Measurements from ENCODE around the gene ZSCAN26.
A peak's percentile ranks its signal among the peaks of the same experiment; 100 is the strongest.
"Not testable (repeated sequence)": the region's sequence is repeated elsewhere in the genome, so short reads cannot be mapped to it uniquely, and the experiment has no call there.

The ZSCAN26 gene

DNA sequence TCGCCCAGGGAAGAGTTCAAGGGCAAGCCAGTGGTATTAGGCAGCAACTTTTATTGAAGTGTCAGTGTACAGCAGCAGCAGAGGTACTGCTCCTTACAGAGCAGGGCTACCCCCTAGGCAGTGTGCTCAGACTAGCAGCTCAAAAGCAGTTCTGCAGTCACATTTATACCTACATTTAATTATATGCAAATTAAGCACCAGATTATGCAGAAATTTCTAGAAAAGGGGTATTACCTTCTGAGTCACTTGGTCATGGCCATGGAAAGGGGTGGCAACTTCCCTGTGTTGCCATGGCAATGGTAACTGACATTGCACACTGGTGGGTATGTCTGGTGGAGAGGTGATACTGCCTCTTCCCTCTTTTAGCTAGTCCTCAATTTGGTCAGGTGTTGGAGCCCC, 12.8 kb upstream of the ZSCAN26 start:
- DNase-seq (ENCODE audit: insufficient read length, low spot score) = no peak
- no peak for FAIRE-seq

DNA sequence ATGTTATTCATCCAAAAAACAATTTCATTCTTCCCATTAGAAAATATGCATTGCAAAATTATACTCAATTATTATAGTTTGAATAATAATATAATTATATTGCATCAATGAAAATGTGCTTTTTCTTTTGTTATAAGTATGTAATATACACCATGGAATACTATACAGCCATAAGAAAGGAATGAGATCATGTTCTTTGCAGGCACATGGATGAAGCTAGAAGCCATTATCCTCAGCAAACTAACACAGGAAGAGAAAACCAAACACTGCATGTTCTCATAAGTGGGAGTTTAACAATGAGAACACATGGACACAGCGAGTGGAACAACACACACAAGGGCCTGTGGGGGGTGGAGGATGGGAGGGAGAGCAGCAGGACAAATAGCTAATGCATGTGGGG, 9.9 kb upstream of the ZSCAN26 start:
- FAIRE-seq (no peak), DNase-seq (ENCODE audit: insufficient read length, low spot score) (no peak)

DNA sequence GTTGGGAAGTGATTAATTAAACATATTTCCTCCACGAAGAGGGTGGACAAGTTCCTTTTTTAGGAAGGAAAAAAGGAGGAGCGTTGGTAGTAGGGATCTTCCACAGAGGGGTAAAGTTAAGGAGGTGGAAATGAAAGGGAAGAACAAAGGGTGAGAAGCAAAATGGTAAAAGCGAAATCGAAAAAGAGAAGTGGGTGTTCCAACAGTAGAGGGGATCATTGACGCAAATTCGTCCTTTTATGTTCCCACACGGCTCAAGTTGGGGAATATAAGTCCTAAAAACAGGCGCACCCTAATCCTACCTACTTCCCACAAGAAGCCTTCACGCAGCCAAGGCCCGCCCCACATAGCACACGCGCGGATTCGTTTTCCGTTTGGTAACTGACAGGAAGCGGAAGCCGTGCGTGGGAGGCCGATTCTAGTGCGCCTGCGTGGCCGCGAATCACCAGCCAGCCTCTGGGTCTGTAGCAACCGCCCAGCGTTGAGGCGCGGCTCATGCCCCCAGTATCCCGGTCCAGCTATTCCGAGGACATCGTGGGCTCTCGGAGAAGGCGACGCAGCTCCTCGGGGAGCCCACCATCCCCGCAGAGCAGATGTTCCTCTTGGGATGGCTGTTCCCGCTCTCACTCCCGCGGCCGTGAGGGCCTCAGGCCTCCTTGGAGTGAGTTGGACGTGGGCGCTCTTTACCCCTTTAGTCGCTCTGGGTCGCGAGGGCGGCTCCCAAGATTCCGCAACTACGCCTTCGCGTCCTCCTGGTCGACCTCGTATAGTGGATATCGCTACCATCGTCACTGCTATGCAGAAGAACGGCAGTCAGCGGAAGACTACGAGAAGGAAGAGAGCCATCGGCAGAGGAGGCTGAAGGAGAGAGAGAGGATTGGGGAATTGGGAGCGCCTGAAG, 7.8 kb upstream of the ZSCAN26 start, which contains the start of gene NKAPL:
Gene NKAPL (plus strand): TSS at position 421 of the 901 bp plus-strand sequence. CDS start 75 bp downstream, at position 496.
- FAIRE-seq (no peak), DNase-seq (ENCODE audit: insufficient read length, low spot score) (no peak)

DNA sequence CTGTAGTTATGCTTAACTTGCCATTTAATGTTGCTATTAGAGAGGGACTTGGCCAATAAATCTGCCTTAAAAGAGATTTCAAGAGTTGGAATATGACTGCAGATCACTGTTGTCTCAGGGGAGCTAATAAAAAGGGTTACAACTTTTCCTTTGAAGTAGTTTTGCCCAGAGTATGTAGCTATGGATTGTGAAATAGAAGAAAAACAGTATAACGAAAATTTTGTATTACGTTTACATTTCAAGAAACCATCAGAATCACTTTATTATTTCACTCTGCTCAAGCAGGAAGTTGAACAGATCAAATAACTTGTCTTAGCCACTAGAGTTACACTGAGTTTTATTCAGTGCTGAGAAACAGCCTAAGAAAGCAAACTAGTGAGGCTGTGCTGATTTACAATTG, 3.0 kb upstream of the ZSCAN26 start:
- FAIRE-seq (no peak), DNase-seq (ENCODE audit: insufficient read length, low spot score) (no peak)

DNA sequence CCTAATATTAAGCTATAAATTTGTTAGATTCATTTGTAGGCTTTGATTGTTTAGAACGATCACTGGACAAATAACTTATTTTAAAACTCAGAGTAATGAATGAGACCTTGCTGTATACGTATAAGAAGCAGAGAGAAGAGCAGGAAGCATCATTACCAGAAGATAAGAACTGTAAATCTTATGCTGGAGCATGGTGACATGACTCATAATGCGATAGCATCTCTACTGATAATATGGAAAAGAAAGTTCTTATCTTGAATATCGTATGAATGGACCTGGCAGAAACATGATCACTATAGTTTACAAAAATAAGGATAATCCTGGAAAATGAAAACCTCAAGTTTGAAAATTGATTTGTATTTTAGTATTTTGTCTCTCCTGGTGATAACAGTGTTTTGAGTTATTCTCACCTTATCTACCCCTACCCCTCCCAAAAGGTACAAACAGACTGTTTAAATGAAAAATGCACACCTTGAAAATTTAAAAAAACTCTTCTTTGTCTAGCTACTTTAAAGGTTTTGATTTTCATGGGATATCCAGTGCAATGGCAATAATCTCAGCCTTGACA, 2.0 kb upstream of the ZSCAN26 start:
- no peak for DNase-seq (ENCODE audit: insufficient read length, low spot score)

DNA sequence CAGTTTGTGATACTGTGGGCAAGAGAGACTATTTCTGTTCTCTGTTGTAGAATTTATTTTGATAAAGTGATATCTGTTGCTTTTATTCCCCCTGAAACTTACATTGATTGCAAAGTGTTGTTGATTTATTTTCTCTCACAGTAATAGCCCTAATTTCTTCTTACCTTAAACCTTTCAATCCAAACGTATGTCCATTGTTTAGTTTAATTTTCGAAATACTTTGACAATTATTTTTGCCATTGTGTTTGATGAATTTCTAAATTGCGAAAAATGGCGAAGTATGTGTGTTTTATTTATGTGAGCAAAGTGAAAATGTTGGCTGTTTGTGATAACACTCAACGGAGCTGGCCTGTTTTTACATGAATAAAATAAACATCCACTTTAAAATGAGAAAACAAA, 381 bp upstream of the ZSCAN26 start:
- DNase-seq (ENCODE audit: insufficient read length, low spot score) (no peak), FAIRE-seq (no peak)

More for the DNA sequence above, 2.0 kb upstream of the ZSCAN26 start:
- no peak for FAIRE-seq

DNA sequence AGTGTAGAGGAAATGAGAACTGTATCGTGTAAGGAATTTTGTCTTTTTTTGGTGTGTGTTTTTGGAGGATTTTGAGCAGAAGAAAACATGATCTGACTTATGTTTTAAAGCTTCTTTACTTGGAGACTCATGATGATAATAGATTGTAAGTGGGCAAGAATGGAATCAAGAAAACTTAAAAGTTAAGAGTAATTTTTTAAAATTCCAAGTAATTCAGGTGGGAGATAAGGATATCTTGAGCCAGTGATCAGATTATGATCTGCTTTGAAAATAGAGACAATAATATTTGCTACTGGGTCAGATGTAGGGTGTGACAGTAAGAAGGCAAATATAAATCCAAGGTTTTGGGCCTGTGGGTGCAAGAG, 734 bp downstream of the ZSCAN26 start:
- no peak for FAIRE-seq
- DNase-seq (ENCODE audit: insufficient read length, low spot score) = no peak

DNA sequence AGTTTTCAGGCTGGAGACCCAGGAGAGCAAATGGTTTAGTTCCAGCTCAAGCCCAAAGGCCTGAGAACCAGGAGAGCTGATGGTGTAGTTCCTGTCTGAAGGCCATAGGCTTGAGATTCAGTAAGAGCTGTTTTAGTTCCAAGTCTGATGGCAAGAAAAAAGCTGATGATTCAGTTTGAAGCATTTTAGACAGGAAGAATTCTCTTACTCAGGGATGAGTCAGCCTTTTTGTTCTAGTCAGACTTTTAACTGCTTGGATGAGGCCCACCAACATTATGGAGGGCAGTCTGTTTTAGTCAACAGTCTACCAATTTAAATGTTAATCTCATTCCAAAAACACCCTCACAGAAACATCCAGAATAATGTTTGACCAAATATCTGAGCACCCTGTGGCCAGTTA, 2.5 kb downstream of the ZSCAN26 start:
- FAIRE-seq (no peak), DNase-seq (ENCODE audit: insufficient read length, low spot score) (peak; percentile 39)

DNA sequence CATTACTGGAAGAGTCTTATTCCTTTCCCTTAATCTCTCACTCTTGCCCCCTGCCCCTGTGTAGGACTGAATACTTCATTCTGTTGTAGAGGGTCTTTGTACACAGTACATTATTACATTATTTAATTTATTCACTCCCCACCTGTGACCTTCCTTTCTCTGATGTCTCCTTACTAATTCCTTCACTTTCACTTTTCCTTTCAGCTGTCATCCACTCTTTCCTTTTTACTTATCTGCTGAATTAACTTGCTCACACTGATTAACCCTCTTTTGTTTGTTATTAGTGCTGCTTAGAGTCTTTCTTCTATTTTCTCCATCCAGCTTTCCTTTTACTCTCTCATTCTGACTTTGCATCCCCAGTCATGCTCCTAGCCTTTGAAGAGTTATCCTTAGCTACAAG, 7.9 kb downstream of the ZSCAN26 start:
- DNase-seq (ENCODE audit: insufficient read length, low spot score) = no peak
- no peak for FAIRE-seq

DNA sequence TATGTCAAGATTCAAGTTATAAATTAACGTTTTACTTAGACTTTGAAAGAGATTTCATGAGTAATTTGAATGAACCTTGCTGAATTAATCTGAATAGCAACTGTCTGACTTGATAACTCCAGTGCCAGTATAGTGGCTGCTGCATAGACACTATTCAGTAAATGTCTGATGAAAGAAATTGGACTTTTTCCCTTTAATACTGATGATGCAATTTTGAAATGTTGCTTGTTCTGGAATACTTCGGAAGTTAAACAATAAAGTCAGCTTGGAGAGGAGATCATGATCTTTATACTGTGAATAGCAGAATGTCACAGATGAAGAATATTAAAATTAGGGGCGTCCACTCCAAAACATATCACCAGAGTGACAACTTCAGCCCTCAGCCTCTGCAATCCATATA, 10.8 kb downstream of the ZSCAN26 start:
- FAIRE-seq = no peak
- DNase-seq (ENCODE audit: insufficient read length, low spot score) = no peak

DNA sequence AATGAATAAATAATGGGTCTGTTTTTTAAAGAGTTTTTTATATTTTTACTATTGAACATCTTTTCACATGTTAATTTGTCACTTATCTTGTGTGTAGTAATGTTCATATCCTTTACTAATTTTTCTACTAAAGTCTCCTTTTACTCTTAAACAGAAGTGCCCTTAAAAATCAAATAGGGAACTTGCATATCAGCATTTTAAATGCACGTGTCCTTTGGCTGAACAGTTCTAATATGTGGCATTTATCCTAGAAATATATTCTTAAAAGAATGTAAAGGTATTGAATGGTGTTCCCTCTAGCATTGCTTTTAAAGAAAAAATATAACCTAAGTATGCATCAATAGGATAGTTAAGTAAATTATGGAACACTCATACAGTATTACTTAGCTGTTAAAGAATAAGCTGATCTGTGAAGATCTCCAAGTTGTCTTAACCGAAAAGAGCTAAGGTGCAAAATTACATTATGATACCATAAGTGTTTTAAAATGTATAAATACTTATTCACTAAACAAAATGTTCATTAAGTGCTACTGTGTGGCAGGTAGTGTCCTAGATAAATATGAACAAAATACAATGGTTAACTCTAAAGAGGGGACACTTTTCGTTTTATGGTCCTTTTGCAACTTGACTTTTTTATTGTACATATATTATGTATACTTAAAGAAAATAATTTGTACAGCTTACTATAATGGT, 13.8 kb downstream of the ZSCAN26 start:
- FAIRE-seq = no peak

DNA sequence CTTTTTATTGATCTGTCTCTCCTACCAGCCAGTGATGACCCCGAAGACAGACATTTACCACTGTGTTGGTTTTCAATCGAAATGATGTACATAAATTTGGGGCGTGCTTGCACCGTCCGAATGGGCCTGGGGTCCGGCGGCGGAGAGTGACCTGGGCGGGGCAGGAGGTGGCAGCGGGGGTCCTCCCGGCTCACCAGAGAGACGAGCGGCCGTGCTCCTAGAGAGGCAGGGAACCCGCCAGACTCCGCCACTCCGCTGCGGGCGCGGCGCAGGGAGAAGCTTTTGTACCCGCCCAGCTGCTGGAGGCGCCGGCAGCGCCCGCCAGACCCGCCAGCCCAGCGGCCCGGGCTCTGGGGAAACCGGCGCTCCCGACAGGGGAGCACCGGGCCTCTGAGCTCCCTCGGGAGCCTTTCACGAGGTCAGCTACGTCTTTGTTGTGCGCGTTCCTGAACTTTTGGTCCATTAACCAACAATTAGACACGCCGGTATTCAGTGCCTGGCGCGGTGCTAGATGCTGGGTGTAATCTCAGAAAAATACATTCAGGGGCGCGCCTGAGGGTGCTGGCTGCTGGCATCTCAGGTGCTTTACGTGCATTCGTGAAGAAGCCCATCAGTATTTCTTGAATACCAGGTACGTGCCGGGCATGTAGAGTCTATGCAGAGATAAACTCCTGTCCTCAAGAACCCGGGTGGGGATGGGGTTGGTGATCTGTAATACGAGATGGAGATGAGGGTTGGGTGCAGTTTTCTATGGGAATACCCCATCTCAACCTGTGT, 14.5 kb downstream of the ZSCAN26 start, which contains the start of gene PGBD1:
Gene PGBD1 (plus strand): TSS at position 285 of the 777 bp plus-strand sequence. CDS start 2,242 bp downstream, outside the sequence.
- FAIRE-seq = no peak
- DNase-seq (ENCODE audit: insufficient read length, low spot score) = peak; percentile 72

More for the DNA sequence above, 13.8 kb downstream of the ZSCAN26 start:
- no peak for DNase-seq (ENCODE audit: insufficient read length, low spot score)

DNA sequence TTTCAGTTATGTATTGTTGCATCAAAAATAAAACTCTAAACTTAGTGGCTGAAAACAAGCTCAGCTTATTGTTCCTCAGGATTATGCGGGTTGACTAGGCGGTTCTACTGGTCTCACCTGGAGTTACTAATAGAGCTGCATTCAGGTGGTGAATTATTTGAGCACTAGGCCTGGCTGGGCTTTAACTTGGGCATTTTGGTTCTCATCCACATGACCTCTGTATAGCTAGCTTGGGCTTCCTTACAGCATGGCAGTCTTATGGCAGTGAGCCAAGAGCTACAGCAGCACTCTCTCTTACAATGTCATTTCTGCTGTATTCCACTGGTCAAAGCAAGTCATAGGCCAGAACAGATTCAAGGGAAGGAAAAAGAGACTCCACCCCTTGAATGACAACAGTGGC, 16.0 kb downstream of the ZSCAN26 start:
- FAIRE-seq (no peak), DNase-seq (ENCODE audit: insufficient read length, low spot score) (no peak)

DNA sequence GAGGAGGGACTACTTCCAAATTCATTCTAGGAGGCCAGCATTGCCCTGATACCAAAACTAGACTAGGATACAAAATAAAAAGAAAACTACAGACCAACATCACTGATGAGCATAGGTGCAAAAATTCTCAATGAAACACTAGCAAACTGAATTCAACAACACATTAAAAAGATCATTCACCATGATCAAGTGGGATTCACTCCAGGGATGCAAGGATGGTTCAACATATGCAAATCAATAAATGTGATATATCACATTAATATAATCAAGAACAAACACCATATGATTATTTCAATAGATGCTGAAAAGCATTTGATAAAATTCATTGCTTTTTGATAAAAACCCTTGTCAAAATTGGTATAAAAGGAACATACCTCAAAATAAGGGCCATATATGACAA, 24.6 kb downstream of the ZSCAN26 start:
- DNase-seq (ENCODE audit: insufficient read length, low spot score) = no peak
- FAIRE-seq = no peak

DNA sequence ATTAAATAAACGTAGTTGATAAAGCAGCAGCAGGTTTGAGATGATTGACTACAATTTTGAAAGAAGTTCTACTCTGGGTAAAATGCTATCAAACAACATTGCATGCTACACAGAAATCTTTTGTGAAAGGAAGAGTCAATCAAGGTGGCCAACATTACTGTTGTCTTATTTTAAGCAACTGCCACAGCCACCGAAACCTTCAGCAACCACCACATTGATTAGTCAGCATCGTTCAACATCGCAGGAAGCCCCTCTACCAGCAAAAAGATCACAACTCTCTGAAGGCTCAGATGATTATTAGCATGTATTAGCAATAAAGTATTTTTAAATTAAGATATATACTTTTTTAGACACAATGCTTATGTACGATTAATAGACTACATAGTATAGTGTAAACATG, 28.4 kb downstream of the ZSCAN26 start:
- DNase-seq (ENCODE audit: insufficient read length, low spot score) (no peak), FAIRE-seq (no peak)

DNA sequence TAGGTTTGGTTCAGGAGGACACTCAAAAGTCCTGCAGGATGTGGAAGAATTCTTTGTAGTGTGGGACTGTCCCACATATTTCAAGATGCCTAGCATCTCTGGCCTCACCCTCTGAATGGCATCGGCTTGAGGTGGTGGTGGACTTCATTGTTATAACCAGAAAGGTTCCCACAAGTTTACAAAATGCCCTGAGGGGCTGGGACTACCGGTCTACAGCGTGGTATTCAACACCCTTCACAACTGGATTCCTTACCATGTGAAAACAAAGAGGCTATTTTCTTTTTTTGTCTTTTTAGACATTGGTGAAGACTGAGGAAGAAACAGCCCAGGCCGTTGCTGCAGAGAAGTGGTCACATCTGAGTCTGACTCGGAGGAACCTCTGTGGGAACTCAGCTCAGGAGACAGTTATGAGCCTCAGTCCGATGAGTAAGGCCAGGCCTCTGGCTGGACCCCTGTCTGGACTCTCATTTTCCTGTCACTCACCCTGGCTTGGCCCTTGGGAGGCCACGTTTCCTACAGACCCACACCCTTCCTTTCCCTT, 29.6 kb downstream of the ZSCAN26 start:
- DNase-seq (ENCODE audit: insufficient read length, low spot score) = no peak
- no peak for FAIRE-seq

DNA sequence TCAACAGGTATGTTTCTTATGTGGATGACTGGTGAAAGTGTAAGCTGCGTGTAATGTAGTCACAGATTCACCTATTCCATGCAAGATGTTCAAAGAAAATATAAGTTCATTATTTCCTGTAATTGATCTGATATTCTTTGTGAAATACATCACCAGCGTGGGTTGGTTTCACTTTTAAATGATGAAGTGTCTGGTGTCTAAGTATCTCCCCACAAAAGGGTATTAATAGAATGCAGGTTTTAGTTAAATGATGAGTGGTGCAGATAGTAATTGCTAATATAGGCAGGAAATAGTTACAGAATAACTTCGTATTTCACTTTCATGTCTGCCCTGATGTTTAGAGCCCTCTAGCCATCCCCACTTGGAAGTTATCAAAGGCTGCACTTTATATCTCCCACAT, 36.6 kb downstream of the ZSCAN26 start:
- no peak for DNase-seq (ENCODE audit: insufficient read length, low spot score)
- FAIRE-seq = no peak

DNA sequence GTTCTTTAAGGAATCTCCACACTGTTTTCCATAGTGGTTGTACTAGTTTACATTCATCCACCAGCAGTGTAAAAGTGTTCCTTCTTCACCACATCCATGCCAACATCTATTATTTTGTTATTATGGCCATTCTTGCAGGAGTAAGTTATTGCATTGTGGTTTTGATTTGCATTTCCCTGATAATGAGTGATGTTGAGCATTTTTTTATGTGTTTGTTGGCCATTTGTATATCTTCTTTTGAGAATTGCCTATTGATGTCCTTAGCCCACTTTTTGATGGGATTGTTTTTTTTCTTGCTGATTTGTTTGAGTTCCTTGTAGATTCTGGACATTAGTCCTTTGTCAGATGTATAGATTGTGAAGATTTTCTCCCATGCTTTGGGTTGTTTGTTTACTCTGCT, 39.4 kb downstream of the ZSCAN26 start:
- DNase-seq (ENCODE audit: insufficient read length, low spot score); FAIRE-seq: not testable (repeated sequence)

DNA sequence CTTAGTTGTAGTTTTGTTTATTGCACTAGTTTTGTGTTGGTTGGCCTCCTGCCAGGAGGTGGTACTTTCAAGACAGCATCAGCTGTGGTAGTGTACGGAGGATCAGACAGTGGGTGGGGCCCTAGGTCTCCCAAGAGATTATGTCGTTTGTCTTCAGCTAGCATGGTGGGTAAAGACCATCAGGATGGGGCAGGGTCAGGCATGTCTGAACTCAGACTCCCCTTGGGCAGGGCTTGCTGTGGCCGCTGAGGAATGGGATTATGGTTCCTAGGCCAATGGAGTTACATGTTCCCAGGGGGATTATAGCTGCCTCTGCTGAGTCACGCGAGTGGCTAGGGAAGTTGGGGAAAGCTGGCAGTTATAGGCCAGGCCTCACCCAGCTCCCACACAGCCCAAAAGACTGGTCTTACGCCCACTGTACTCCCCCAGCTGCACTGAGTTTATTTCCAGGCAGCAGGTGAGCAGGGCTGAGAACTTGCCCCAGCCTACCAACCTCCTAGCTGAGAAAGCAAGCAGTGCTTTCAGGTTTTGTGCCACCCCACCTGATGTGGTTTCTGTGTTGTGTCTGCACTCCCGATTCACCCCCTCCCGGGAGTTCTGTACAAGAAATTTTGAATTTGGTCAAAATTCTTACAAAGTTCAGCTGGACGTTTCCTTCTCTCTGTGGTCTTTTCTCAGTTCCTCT, 44.3 kb downstream of the ZSCAN26 start:
- DNase-seq (ENCODE audit: insufficient read length, low spot score) = no peak
- no peak for FAIRE-seq

DNA sequence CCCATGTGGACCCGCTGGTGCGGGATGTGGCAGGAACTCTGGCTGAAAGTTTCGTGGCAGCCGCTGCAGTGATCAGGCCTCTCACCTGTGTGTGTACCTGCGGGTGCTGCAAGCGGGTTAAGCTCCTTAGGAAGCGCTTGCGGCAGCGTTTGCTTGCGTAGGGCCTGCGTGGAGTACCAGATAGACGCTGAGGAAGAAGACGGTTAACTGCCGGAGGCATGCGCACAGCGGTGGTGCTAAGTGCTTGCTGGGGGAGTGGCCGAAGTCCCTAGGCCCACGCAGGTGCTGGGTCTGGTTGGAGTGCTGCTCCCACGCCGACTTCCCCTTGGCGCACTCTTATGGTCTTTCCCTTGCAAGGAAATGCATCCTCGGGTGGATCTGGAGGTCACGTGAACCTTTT, 46.0 kb downstream of the ZSCAN26 start:
- no peak for FAIRE-seq
- DNase-seq (ENCODE audit: insufficient read length, low spot score) = no peak

Data from HTR-8/SVneo (cell line).